ENCODE data around the gene ANKRD27. TPM values are rescaled to one million over a fixed set of nuclear protein-coding genes. Genes with fewer than 3 reads are reported as not detected.

Gene ANKRD27
- 95.4 and 118 TPM in 2 replicates for total RNA-seq (2013; cell fraction: nucleolus; rRNA removed)
- total RNA-seq (2014; rRNA removed) (28.8 and 33.3 TPM in 2 replicates), total RNA-seq (2014; rRNA removed; fragmentation: Illumina TruSeq; extraction: Trizol) (23.9 and 24.2 TPM in 2 replicates), total RNA-seq (2021) (41.2 and 42.2 TPM in 2 replicates), polyA plus RNA-seq (2011; rRNA removed) (49.9 and 52.5 TPM in 2 replicates), polyA plus RNA-seq (2014; fragmentation: Illumina TruSeq; extraction: Trizol) (26.2 and 28.1 TPM in 2 replicates), polyA plus RNA-seq (2014; fragmentation: Nextera tagmentation; extraction: Ambion mirVana) (1 to 10 TPM; 2.8 to 4.5 TPM), polyA plus RNA-seq (2014; rRNA removed) (25.0 and 27.9 TPM in 2 replicates), polyA plus RNA-seq (2016; fragmentation: Nextera tagmentation; extraction: Ambion mirVana) (10 to 100 TPM; 30.0 to 31.2 TPM), polyA minus RNA-seq (2011; rRNA and poly(A)+ RNA removed) (69.3 and 75.6 TPM in 2 replicates), Bru-seq, nascent RNA (percentile 66 among the genes with signal in this experiment), BruChase-seq, experiment 1, labeled RNA remaining after a 6-hour chase (percentile 78 among the genes with signal in this experiment), BruChase-seq, experiment 2, labeled RNA remaining after a 2-hour chase (percentile 77 among the genes with signal in this experiment)
- 11.7 TPM for polyA plus RNA-seq (2011; ENCODE audit: low read depth)
- 39.6 and 41.8 TPM in 2 replicates for polyA plus RNA-seq (2011; cell fraction: cytosol; rRNA removed)
- 45.9 and 49.2 TPM in 2 replicates for polyA plus RNA-seq (2011; cell fraction: nucleus; rRNA removed)
- polyA plus RNA-seq (2012), result 14.5 and 20.1 TPM in 2 replicates
- polyA minus RNA-seq (2011; cell fraction: cytosol; rRNA and poly(A)+ RNA removed), result 23.0 and 25.9 TPM in 2 replicates
- 27.4 and 39.7 TPM in 2 replicates for polyA minus RNA-seq (2011; cell fraction: nucleus; rRNA and poly(A)+ RNA removed)
- long read RNA-seq, experiment 1, full-length matches to known transcripts, result 4 of 14 reads
- long read RNA-seq, experiment 1, partial matches to known transcripts, result 2 of 14 reads
- long read RNA-seq, experiment 1, other reads (novel, unspliced or antisense), result 8 of 14 reads
- long read RNA-seq, experiment 2, full-length matches to known transcripts, result 4 of 54 reads
- long read RNA-seq, experiment 2, partial matches to known transcripts, result 29 of 54 reads
- long read RNA-seq, experiment 2, other reads (novel, unspliced or antisense), result 21 of 54 reads

DNA sequence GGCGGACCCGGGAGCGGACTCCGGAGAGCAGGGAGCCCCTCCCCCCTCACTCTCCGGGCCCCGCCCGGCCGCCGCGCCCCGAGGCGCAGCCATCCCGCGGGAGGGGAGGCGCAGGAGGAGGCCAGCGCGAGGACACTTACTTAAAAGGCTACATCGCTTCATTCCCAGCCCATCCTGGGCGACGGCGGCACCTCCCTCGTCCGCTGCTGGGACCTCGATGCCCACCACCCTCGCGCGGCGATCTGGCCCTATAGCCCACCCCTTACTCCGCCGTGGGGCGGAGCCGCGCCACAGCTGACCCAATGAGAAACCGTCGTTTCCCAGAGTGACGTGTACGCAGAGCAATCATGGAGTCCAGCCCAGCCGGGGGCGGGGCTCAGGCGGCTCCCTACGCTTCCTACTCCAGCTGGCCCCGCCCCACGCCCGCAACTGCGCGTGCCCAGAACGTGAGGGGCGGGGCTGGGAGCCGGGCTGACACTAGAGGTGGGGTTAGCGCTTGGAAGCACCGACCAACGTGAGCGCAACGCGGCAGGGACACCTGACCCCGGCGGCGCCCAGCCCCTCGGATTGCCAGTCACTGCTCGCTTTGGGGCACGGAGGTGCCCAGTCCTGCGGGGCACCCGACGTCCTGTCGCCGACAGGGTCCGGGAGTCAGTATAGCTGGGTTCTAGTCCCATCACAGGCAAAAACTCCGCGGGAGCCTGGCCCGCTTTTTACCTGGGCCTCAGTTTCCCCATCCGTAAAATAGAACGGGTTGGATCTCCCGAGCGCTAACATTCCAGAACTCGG is at the start of gene ANKRD27:
Gene ANKRD27, minus strand, starts transcription at position 250 of the 789 bp plus-strand sequence. CDS start 16,165 bp downstream, outside the sequence.
- Histone ChIP-seq H4K20me1 (ENCODE audit: control insufficient read depth, insufficient read depth) (0 out of 2 replicates have a peak, but pooled peaks cover 2% of the 10 kb centered on the region), H3K9me3 (replicated peaks; ENCODE audit: control insufficient read depth, insufficient read depth, low read length) (no peaks in the 10 kb centered on the region; the same call in 2 of the 3 replicates), H3K27me3 (replicated peaks in 1 of 2; ENCODE audit: control insufficient read depth in 2 of 2, insufficient read depth in 2 of 2, low read length in 1 of 2) (peaks cover 2 to 7% of the 10 kb centered on the region in 2 experiments; a peak in 3 of 4 replicates), H3K79me2 (ENCODE audit: control insufficient read depth, insufficient read depth, low read length) (peaks cover 33% of the 10 kb centered on the region), H3K4me3 (peak within 1 kb of the TSS; percentile 83), H3K36me3 (ENCODE audit: control insufficient read depth in 2 of 2, insufficient read depth in 2 of 2, low read length in 1 of 2) (no peaks in the 10 kb centered on the region; a peak in 1 of 4 replicates), H3K27ac (ENCODE audit: control insufficient read depth, insufficient read depth) (peak within 1 kb of the TSS; percentile 53), H3K4me1 (ENCODE audit: control insufficient read depth, insufficient read depth, low read length) (peaks cover 20% of the 10 kb centered on the region), H3K9ac (ENCODE audit: control insufficient read depth, insufficient read depth, low read length) (peak within 1 kb of the TSS; percentile 77), H2AFZ (ENCODE audit: control insufficient read depth, low read depth, low read length) (peak within 1 kb of the TSS; percentile 94), H3K4me2 (ENCODE audit: control insufficient read depth, insufficient read depth) (peak within 1 kb of the TSS; percentile 94)
- FAIRE-seq (peak; percentile 99), DNase-seq (ENCODE audit: low read depth, low spot score) (peak; percentile 88), ATAC-seq (peak; percentile 98)
- POLR2A ChIA-PET, result interaction anchor here (0.5 to 1.1 kb wide), 3 partner anchors 15 to 604 kb away, joined by 3 to 4 read pairs (median 3); partner anchors contain the start of gene NUDT19
- no TSS peak for BruUV-seq (replicated peaks)
- SMC1A ChIA-PET (ENCODE audit: uncharacterized antibody, unreplicated experiment), result interaction anchor here (1.4 kb wide), 1 partner anchor 16 kb away, joined by 4 read pairs; no protein-coding TSS in a partner anchor
- CTCF ChIA-PET, result interaction anchor here (1.0 kb wide), 1 partner anchor 15 kb away, joined by 3 read pairs; no protein-coding TSS in a partner anchor
- intact Hi-C loops (cut with micrococcal nuclease; ENCODE audit: unreplicated experiment), result no loop called here
- WGBS (ENCODE audit: insufficient coverage, insufficient replicate concordance, low lambda C conversion rate, missing lambda C conversion rate), result 1% methylated on average over 58 of the region's 75 CpGs
- in situ Hi-C loops (cut with MboI), result no loop called here
- RAD21 ChIA-PET (ENCODE audit: unreplicated experiment), result interaction anchor here (0.7 kb wide), 1 partner anchor 16 kb away, joined by 3 read pairs; the partner anchor contains the start of gene NUDT19
- TF ChIP-seq MYC (IDR thresholded peaks at IDR 0.05; ENCODE audit: insufficient read depth, insufficient read length, insufficient replicate concordance, low read length, severe bottlenecking) (no peak), TCF3 (IDR thresholded peaks at IDR 0.05; ENCODE audit: borderline replicate concordance, insufficient read depth, low read depth, low read length) (no peak), BMI1 (IDR thresholded peaks at IDR 0.05; ENCODE audit: borderline replicate concordance) (no peak), IKZF1 (conservative IDR thresholded peaks at IDR 0.05) (peak; percentile 56; the same call in 1 of the 2 replicates), ZNF274 (IDR thresholded peaks at IDR 0.05; ENCODE audit: insufficient read depth, insufficient read length) (no peak), HDAC6 (IDR thresholded peaks at IDR 0.05; ENCODE audit: unreplicated experiment) (no peak)
- TF ChIP-seq, protein P1, sequence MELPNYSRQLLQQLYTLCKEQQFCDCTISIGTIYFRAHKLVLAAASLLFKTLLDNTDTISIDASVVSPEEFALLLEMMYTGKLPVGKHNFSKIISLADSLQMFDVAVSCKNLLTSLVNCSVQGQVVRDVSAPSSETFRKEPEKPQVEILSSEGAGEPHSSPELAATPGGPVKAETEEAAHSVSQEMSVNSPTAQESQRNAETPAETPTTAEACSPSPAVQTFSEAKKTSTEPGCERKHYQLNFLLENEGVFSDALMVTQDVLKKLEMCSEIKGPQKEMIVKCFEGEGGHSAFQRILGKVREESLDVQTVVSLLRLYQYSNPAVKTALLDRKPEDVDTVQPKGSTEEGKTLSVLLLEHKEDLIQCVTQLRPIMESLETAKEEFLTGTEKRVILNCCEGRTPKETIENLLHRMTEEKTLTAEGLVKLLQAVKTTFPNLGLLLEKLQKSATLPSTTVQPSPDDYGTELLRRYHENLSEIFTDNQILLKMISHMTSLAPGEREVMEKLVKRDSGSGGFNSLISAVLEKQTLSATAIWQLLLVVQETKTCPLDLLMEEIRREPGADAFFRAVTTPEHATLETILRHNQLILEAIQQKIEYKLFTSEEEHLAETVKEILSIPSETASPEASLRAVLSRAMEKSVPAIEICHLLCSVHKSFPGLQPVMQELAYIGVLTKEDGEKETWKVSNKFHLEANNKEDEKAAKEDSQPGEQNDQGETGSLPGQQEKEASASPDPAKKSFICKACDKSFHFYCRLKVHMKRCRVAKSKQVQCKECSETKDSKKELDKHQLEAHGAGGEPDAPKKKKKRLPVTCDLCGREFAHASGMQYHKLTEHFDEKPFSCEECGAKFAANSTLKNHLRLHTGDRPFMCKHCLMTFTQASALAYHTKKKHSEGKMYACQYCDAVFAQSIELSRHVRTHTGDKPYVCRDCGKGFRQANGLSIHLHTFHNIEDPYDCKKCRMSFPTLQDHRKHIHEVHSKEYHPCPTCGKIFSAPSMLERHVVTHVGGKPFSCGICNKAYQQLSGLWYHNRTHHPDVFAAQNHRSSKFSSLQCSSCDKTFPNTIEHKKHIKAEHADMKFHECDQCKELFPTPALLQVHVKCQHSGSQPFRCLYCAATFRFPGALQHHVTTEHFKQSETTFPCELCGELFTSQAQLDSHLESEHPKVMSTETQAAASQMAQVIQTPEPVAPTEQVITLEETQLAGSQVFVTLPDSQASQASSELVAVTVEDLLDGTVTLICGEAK (IDR thresholded peaks at IDR 0.05; ENCODE audit: borderline replicate concordance), result no peak
- TF ChIP-seq, protein P2, sequence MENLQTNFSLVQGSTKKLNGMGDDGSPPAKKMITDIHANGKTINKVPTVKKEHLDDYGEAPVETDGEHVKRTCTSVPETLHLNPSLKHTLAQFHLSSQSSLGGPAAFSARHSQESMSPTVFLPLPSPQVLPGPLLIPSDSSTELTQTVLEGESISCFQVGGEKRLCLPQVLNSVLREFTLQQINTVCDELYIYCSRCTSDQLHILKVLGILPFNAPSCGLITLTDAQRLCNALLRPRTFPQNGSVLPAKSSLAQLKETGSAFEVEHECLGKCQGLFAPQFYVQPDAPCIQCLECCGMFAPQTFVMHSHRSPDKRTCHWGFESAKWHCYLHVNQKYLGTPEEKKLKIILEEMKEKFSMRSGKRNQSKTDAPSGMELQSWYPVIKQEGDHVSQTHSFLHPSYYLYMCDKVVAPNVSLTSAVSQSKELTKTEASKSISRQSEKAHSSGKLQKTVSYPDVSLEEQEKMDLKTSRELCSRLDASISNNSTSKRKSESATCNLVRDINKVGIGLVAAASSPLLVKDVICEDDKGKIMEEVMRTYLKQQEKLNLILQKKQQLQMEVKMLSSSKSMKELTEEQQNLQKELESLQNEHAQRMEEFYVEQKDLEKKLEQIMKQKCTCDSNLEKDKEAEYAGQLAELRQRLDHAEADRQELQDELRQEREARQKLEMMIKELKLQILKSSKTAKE (IDR thresholded peaks at IDR 0.05; ENCODE audit: low read depth, poor library complexity, severe bottlenecking), result no peak

Measured in GM12878 (cell line).